SK-N-MC (cell line): Measurements from ENCODE around the gene SEMA3D.
A peak's percentile ranks its signal among the peaks of the same experiment; 100 is the strongest.

Source experiments
- DNase-seq: peaks from one replicate; pipeline ENCODE4 v3.0.0-alpha.2; 2011; ENCODE audit warnings: low read depth, low spot score
- H3K27ac ChIP-seq: fragments of 200-600 bp; sonication (generic); 2 replicates; pipeline ENCODE4 v1.5.1; 2016; ENCODE audit warnings: mixed run types
- H3K36me3 ChIP-seq: fragments of 200-600 bp; sonication (generic); 2 replicates; pipeline ENCODE4 v1.6.1; 2017; ENCODE audit warnings: antibody characterized with exemption, low read length, mixed read lengths; ENCODE audit not compliant: insufficient read depth
- H3K4me3 ChIP-seq: fragments of 200-600 bp; sonication (generic); 2 replicates; pipeline ENCODE4 v1.5.1; 2016
- H3K9ac ChIP-seq: fragments of 200-600 bp; sonication (generic); 2 replicates; pipeline ENCODE4 v1.8.0; 2017; ENCODE audit warnings: mixed run types, mixed read lengths; ENCODE audit not compliant: insufficient read length
- H3K9me3 ChIP-seq: fragments of 200-600 bp; sonication (generic); 2 replicates; pipeline ENCODE4 v1.6.1; 2017; ENCODE audit warnings: low read depth, mild to moderate bottlenecking, antibody characterized with exemption, low read length, moderate library complexity, mixed read lengths
- EZH2 ChIP-seq: fragments of 200-600 bp; sonication (generic); IDR thresholded peaks from one replicate; pipeline ENCODE4 v1.6.1; 2017; ENCODE audit warnings: antibody characterized with exemption
- FOXP2 ChIP-seq: optimal IDR thresholded peaks from 2 replicates; pipeline ENCODE3; 2011; ENCODE audit warnings: mild to moderate bottlenecking, moderate library complexity; ENCODE audit not compliant: insufficient read depth; ENCODE audit errors: extremely low read length, control extremely low read depth
- POLR2AphosphoS5 ChIP-seq: IDR thresholded peaks from 2 replicates; pipeline ENCODE4 v1.6.1; 2012; ENCODE audit warnings: mild to moderate bottlenecking, low read depth, low read length, borderline replicate concordance

The SEMA3D gene

GRCh38 chr7:85104432-85105205 lies 82.2 kb downstream of the SEMA3D start:
- Histone ChIP-seq H3K4me3 (peak overlapping the region; percentile 45), H3K36me3 (no peaks in the 10 kb centered on the region), H3K27ac (peak overlapping the region; percentile 17; the same call in 1 of the 2 replicates), H3K9ac (peak overlapping the region; percentile 0), H3K9me3 (no peaks in the 10 kb centered on the region)
- DNase-seq = no peak
- TF ChIP-seq EZH2 (no peak), FOXP2 (no peak), POLR2AphosphoS5 (no peak)

GRCh38 chr7:85103962-85104361 lies 82.9 kb downstream of the SEMA3D start:
- no peak for DNase-seq
- peak overlapping the region; percentile 45 for H3K4me3 ChIP-seq
- no peaks in the 10 kb centered on the region for H3K36me3 ChIP-seq
- peak overlapping the region; percentile 0 for H3K9ac ChIP-seq
- TF ChIP-seq EZH2 (no peak), FOXP2 (no peak), POLR2AphosphoS5 (no peak)
- H3K9me3 ChIP-seq = no peaks in the 10 kb centered on the region
- no peak overlapping the region; the same call in 1 of the 2 replicates for H3K27ac ChIP-seq

- no peak overlapping the region for H3K9ac ChIP-seq
- no peak overlapping the region for H3K4me3 ChIP-seq
- no peak for TF ChIP-seq EZH2
- TF ChIP-seq FOXP2 = no peak
- no peak for TF ChIP-seq POLR2AphosphoS5
- no peaks in the 10 kb centered on the region for H3K36me3 ChIP-seq
- no peak for DNase-seq
- H3K27ac ChIP-seq = no peak overlapping the region
- H3K9me3 ChIP-seq = no peaks in the 10 kb centered on the region
Observed at GRCh38 chr7:85103357-85103756, 83.5 kb downstream of the SEMA3D start.

GRCh38 chr7:85102813-85103350 lies 84.0 kb downstream of the SEMA3D start:
- no peak overlapping the region for H3K27ac ChIP-seq
- TF ChIP-seq FOXP2 (no peak), EZH2 (no peak), POLR2AphosphoS5 (no peak)

GRCh38 chr7:85101347-85101746 lies 85.5 kb downstream of the SEMA3D start:
- no peak overlapping the region for H3K9ac ChIP-seq
- H3K4me3 ChIP-seq = no peak overlapping the region
- H3K36me3 ChIP-seq = no peaks in the 10 kb centered on the region
- H3K9me3 ChIP-seq = no peaks in the 10 kb centered on the region
- H3K27ac ChIP-seq = no peak overlapping the region
- TF ChIP-seq EZH2 = no peak
- TF ChIP-seq FOXP2 = no peak
- no peak for TF ChIP-seq POLR2AphosphoS5
- no peak for DNase-seq

More at GRCh38 chr7:85102813-85103350, 84.0 kb downstream of the SEMA3D start:
- no peak overlapping the region for H3K4me3 ChIP-seq
- H3K36me3 ChIP-seq = no peaks in the 10 kb centered on the region
- H3K9me3 ChIP-seq = no peaks in the 10 kb centered on the region
- no peak overlapping the region for H3K9ac ChIP-seq
- no peak for DNase-seq

GRCh38 chr7:85097844-85098243 lies 89.0 kb downstream of the SEMA3D start:
- Histone ChIP-seq H3K9ac (no peak overlapping the region), H3K4me3 (no peak overlapping the region), H3K36me3 (no peaks in the 10 kb centered on the region), H3K27ac (no peak overlapping the region), H3K9me3 (no peaks in the 10 kb centered on the region)
- TF ChIP-seq EZH2 (no peak), POLR2AphosphoS5 (no peak), FOXP2 (no peak)
- no peak for DNase-seq

GRCh38 chr7:85095806-85096205 lies 91.0 kb downstream of the SEMA3D start:
- Histone ChIP-seq H3K9me3 (no peaks in the 10 kb centered on the region), H3K4me3 (peak overlapping the region; percentile 60), H3K36me3 (no peaks in the 10 kb centered on the region), H3K9ac (peak overlapping the region; percentile 67), H3K27ac (peak overlapping the region; percentile 89)
- peak; percentile 70 for DNase-seq
- TF ChIP-seq FOXP2 = no peak
- no peak for TF ChIP-seq POLR2AphosphoS5
- no peak for TF ChIP-seq EZH2

- no peak for TF ChIP-seq EZH2
- TF ChIP-seq POLR2AphosphoS5 = no peak
- no peak for TF ChIP-seq FOXP2
- Histone ChIP-seq H3K4me3 (peak overlapping the region; percentile 27; the same call in 1 of the 2 replicates), H3K9me3 (no peaks in the 10 kb centered on the region), H3K9ac (no peak overlapping the region), H3K27ac (peak overlapping the region; percentile 89), H3K36me3 (no peaks in the 10 kb centered on the region)
- DNase-seq = peak; percentile 62
Observed at GRCh38 chr7:85095366-85095765, 91.5 kb downstream of the SEMA3D start.

- H3K36me3 ChIP-seq = no peaks in the 10 kb centered on the region
- DNase-seq = no peak
- H3K27ac ChIP-seq = peak overlapping the region; percentile 54; the same call in 1 of the 2 replicates
- TF ChIP-seq EZH2 (no peak), FOXP2 (no peak)
- H3K4me3 ChIP-seq = 0 out of 2 replicates have a peak overlapping the region, but pooled peaks have one; percentile 2
- H3K9ac ChIP-seq = no peak overlapping the region
- no peaks in the 10 kb centered on the region for H3K9me3 ChIP-seq
Observed at GRCh38 chr7:85094046-85094725, 92.7 kb downstream of the SEMA3D start.
